Brain microvascular endothelial cell (primary cell): Measurements from ENCODE around the gene CTU2.
A peak's percentile ranks its signal among the peaks of the same experiment; 100 is the strongest.
"Not testable (repeated sequence)": the region's sequence is repeated elsewhere in the genome, so short reads cannot be mapped to it uniquely, and the experiment has no call there.

Experiments
- DNase-seq: peaks from one replicate; pipeline ENCODE4 v3.0.0-alpha.2; 2020
- H3K27ac ChIP-seq: fragments of 250-450 bp; sonication (Bioruptor Pico); 2 replicates; pipeline ENCODE4 v1.5.1; 2020; ENCODE audit warnings: mild to moderate bottlenecking, moderate library complexity
- H3K27me3 ChIP-seq: fragments of 250-450 bp; sonication (Bioruptor Pico); replicated peaks from 2 replicates; pipeline ENCODE4 v1.5.1; 2020; ENCODE audit warnings: mild to moderate bottlenecking
- H3K36me3 ChIP-seq: fragments of 250-450 bp; sonication (Bioruptor Pico); replicated peaks from 2 replicates; pipeline ENCODE4 v1.5.1; 2020; ENCODE audit warnings: mild to moderate bottlenecking
- H3K4me3 ChIP-seq: 2 replicates; pipeline ENCODE4 v1.5.1; 2011; ENCODE audit warnings: low read depth, mild to moderate bottlenecking, control low read depth, low read length, moderate library complexity
- CTCF ChIP-seq: IDR thresholded peaks from 2 replicates; pipeline ENCODE4 v1.5.1; 2011; ENCODE audit warnings: low read depth, mild to moderate bottlenecking, moderate library complexity, low read length, control low read depth, inconsistent platforms; ENCODE audit errors: missing control alignments
- in situ Hi-C: cut with HindIII; loops from 2 replicates; pipeline ENCODE4 v1.10.0; 2017; ENCODE audit warnings: low sequenced_read_pairs, low pct_ligation_motif_present

The CTU2 gene

GRCh38 chr16:88662843-88663606 lies 43.3 kb upstream of the CTU2 start, which contains the start of gene MVD:
MVD (minus strand) TSS chr16:88663091; CDS start chr16:88663080, 11 bp downstream.
- TF ChIP-seq CTCF, result no peak
- no peaks in the 10 kb centered on the region for H3K27me3 ChIP-seq
- H3K27ac ChIP-seq, result peak within 1 kb of the TSS; percentile 80
- in situ Hi-C loops, result no loop called here
- H3K36me3 ChIP-seq, result peaks cover 3% of the 10 kb centered on the region
- peak within 1 kb of the TSS; percentile 99 for H3K4me3 ChIP-seq
- peak; percentile 96 for DNase-seq

GRCh38 chr16:88665148-88665547 lies 41.2 kb upstream of the CTU2 start:
- TF ChIP-seq CTCF, result no peak
- in situ Hi-C loops, result no loop called here
- Histone ChIP-seq H3K36me3 (peaks cover under 1% of the 10 kb centered on the region), H3K4me3 (no peak overlapping the region), H3K27ac (no peak overlapping the region), H3K27me3 (no peaks in the 10 kb centered on the region)
- DNase-seq, result no peak

- in situ Hi-C loops, result no loop called here
- no peak for DNase-seq
- Histone ChIP-seq H3K27ac (no peak overlapping the region), H3K27me3 (no peaks in the 10 kb centered on the region), H3K4me3 (no peak overlapping the region), H3K36me3 (no peaks in the 10 kb centered on the region)
- TF ChIP-seq CTCF, result no peak
Measured at GRCh38 chr16:88665570-88665969, 40.7 kb upstream of the CTU2 start.

- no peak overlapping the region for H3K4me3 ChIP-seq
- no peaks in the 10 kb centered on the region for H3K36me3 ChIP-seq
- no peak overlapping the region for H3K27ac ChIP-seq
- DNase-seq, result no peak
- no peaks in the 10 kb centered on the region for H3K27me3 ChIP-seq
- in situ Hi-C loops, result no loop called here
- TF ChIP-seq CTCF, result peak; percentile 50
Measured at GRCh38 chr16:88667461-88667860, 38.8 kb upstream of the CTU2 start.

GRCh38 chr16:88669493-88669892 lies 36.8 kb upstream of the CTU2 start:
- DNase-seq, H3K27ac ChIP-seq, H3K27me3 ChIP-seq, H3K4me3 ChIP-seq, H3K36me3 ChIP-seq, in situ Hi-C loops: not testable (repeated sequence)

GRCh38 chr16:88669980-88670379 lies 36.3 kb upstream of the CTU2 start:
- no peak for DNase-seq
- in situ Hi-C loops, result no loop called here
- no peaks in the 10 kb centered on the region for H3K36me3 ChIP-seq

More at GRCh38 chr16:88669980-88670379, 36.3 kb upstream of the CTU2 start:
- no peaks in the 10 kb centered on the region for H3K27me3 ChIP-seq
- H3K27ac ChIP-seq, result no peak overlapping the region
- H3K4me3 ChIP-seq, result no peak overlapping the region
- no peak for TF ChIP-seq CTCF
